HCEC 1CT (cell line): ENCODE results near the gene PYROXD2.
A peak's percentile ranks its signal among the peaks of the same experiment; 100 is the strongest.
"Not testable (repeated sequence)": the region's sequence is repeated elsewhere in the genome, so short reads cannot be mapped to it uniquely, and the experiment has no call there.

Experiments
- DNase-seq: peaks from one replicate; pipeline ENCODE4 v3.0.0-alpha.2; 2017

PYROXD2 gene

GRCh38 chr10:98365406-98366061 is 49.4 kb downstream of the PYROXD2 start:
- DNase-seq, result no peak

- DNase-seq, result no peak
Observed at GRCh38 chr10:98364432-98365102, 50.4 kb downstream of the PYROXD2 start.

- no peak for DNase-seq
Observed at GRCh38 chr10:98363220-98363619, 51.8 kb downstream of the PYROXD2 start.

GRCh38 chr10:98361131-98362025 is 53.6 kb downstream of the PYROXD2 start:
- DNase-seq, result peak; percentile 94

GRCh38 chr10:98357194-98357822 is 57.7 kb downstream of the PYROXD2 start:
- peak; percentile 36 for DNase-seq

GRCh38 chr10:98354491-98354890 is 60.5 kb downstream of the PYROXD2 start:
- DNase-seq, result no peak

GRCh38 chr10:98353170-98353569 is 61.8 kb downstream of the PYROXD2 start:
- no peak for DNase-seq

- DNase-seq, result no peak
Observed at GRCh38 chr10:98351831-98352402, 63.1 kb downstream of the PYROXD2 start.

- peak; percentile 98 for DNase-seq
Observed at GRCh38 chr10:98349508-98349922, 65.5 kb downstream of the PYROXD2 start.

- no peak for DNase-seq
Observed at GRCh38 chr10:98346847-98347246, 68.1 kb downstream of the PYROXD2 start.

- DNase-seq, result peak; percentile 97
Observed at GRCh38 chr10:98344589-98345038, 70.4 kb downstream of the PYROXD2 start.

- not testable (repeated sequence) for DNase-seq
Observed at GRCh38 chr10:98341701-98342100, 73.3 kb downstream of the PYROXD2 start.

GRCh38 chr10:98340940-98341310 is 74.1 kb downstream of the PYROXD2 start:
- no peak for DNase-seq

- DNase-seq, result no peak
Observed at GRCh38 chr10:98340261-98340939, 74.6 kb downstream of the PYROXD2 start.

- no peak for DNase-seq
Observed at GRCh38 chr10:98339799-98340198, 75.2 kb downstream of the PYROXD2 start.

- no peak for DNase-seq
Observed at GRCh38 chr10:98338896-98339295, 76.1 kb downstream of the PYROXD2 start.

GRCh38 chr10:98338318-98338717 is 76.7 kb downstream of the PYROXD2 start:
- no peak for DNase-seq

- no peak for DNase-seq
Observed at GRCh38 chr10:98337484-98337883, 77.5 kb downstream of the PYROXD2 start.
